H1 (cell line): ENCODE data around the gene SMG9. TPM values are rescaled to one million over a fixed set of nuclear protein-coding genes. Genes with fewer than 3 reads are reported as not detected.

ENCODE experiments used
- BACH1 ChIP-seq: IDR thresholded peaks from 2 replicates; pipeline ENCODE4 v1.6.1; 2012; ENCODE audit warnings: low read length, improper control_type of control experiment
- KDM1A ChIP-seq: fragments of 200-600, 300-600 bp; sonication (generic); IDR thresholded peaks from 2 replicates; pipeline ENCODE4 v1.7.1; 2016; ENCODE audit warnings: mild to moderate bottlenecking, low read length, borderline replicate concordance
- KDM4A ChIP-seq: IDR thresholded peaks from one replicate; pipeline ENCODE4 v1.7.1; 2012; ENCODE audit warnings: low read depth, mild to moderate bottlenecking, moderate library complexity, low read length, inconsistent platforms; ENCODE audit not compliant: severe bottlenecking
- SAP30 ChIP-seq: fragments of 300-600 bp; sonication (generic); IDR thresholded peaks from 2 replicates; pipeline ENCODE4 v1.7.1; 2012; ENCODE audit warnings: low read length, moderate library complexity, mild to moderate bottlenecking, inconsistent platforms; ENCODE audit not compliant: insufficient read depth, insufficient replicate concordance
- SIN3A ChIP-seq, 2 experiments: IDR thresholded peaks in 1 of 2; conservative IDR thresholded peaks in 1 of 2; 2 replicates each; pipeline ENCODE4 v1.6.1; 2011 to 2012; ENCODE audit warnings: low read length in 2 of 2, improper control_type of control experiment in 1 of 2, low read depth in 1 of 2, mild to moderate bottlenecking in 1 of 2
- SIRT6 ChIP-seq: IDR thresholded peaks from one replicate; pipeline ENCODE4 v1.7.1; 2012; ENCODE audit warnings: low read length, inconsistent platforms
- ZNF274 ChIP-seq: IDR thresholded peaks from 2 replicates; pipeline ENCODE4 v1.7.0; 2012; ENCODE audit warnings: low read length, borderline replicate concordance; ENCODE audit errors: extremely low read depth
- polyA plus RNA-seq, 7 experiments: library from polyadenylated mRNA; depleted of rRNA in 3 of 7; stranded (reverse) in 5 of 7; unstranded in 2 of 7; fragments of >200 nt in 5 of 7; fragments of 200-250 nt in 2 of 7; gene quantifications; 1 replicate in 5 of 7; 2 replicates in 1 of 7; 4 replicates in 1 of 7; pipeline versions ENCODE4 v1.2.1 to v1.2.3, GENCODE V29; 2011 to 2013; ENCODE audit warnings: missing spikeins in 2 of 7, mixed read lengths in 2 of 7
- total RNA-seq: library from RNA; stranded (reverse); fragmentation: NEBNext Ultra II Directional; extraction: Animal tissue kit (Norgen Biotek cat#: 25700); gene quantifications from 2 replicates; pipeline ENCODE4 v1.2.1, GENCODE V29; 2021

Gene SMG9
- total and polyA plus RNA-seq, 2 of the 8 experiments (the other 6 are each of a cell fraction or from before 2014, with no cell fraction given): 20.4 to 28.7 TPM

- TF ChIP-seq KDM4A (no peak), ZNF274 (no peak), SIN3A (conservative IDR thresholded peaks at IDR 0.05 in 1 of 2, IDR thresholded peaks at IDR 0.05 in 1 of 2; ENCODE audit: low read depth in 1 of 2, low read length in 2 of 2) (no peak), BACH1 (no peak), KDM1A (no peak), SIRT6 (no peak), SAP30 (no peak)
Measured at GRCh38 chr19:43681821-43682220, 72.9 kb downstream of the SMG9 start (continued).
